ENCODE results near the gene ARFIP2. TPM values are rescaled to one million over a fixed set of nuclear protein-coding genes. Genes with fewer than 3 reads are reported as not detected.

ARFIP2 gene
- total RNA-seq, 1 experiment from 2014 or later, result 49.5 TPM

DNA sequence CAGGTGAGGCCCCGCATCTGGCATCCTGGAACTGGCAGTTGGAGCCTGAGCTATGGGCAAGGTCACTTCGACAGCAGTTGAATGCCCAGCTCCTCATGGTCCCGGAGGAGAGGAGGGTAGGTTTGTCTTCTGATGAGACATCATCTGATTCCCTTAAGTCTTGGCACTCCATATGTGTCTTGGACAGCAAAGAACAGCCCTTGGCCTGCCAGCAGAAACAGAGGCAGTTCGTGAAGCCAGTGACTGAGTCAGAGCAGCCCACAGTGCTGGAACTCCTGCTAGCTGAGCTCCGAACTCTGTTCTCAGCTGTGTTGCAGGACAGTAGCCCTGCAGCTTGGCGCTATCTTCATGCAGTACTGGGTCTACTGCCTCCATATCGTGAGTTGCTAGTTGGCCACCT, 17.0 kb upstream of the ARFIP2 start:
- POLR2A ChIA-PET (ENCODE audit: unreplicated experiment), result no interaction called here
- no peaks in the 10 kb centered on the region for H3K79me2 ChIP-seq (ENCODE audit: low read depth)
- no peaks in the 10 kb centered on the region for H4K20me1 ChIP-seq (ENCODE audit: insufficient read depth)
- H3K4me1 ChIP-seq (replicated peaks; ENCODE audit: insufficient read depth), result no peaks in the 10 kb centered on the region
- H3K27me3 ChIP-seq (ENCODE audit: insufficient read depth, low read depth), result no peaks in the 10 kb centered on the region
- no peak overlapping the region for H3K4me3 ChIP-seq
- no peak overlapping the region for H3K4me2 ChIP-seq
- H3F3A ChIP-seq (ENCODE audit: insufficient read depth, low read depth), result no peaks in the 10 kb centered on the region
- H3K36me3 ChIP-seq (ENCODE audit: low read depth), result no peaks in the 10 kb centered on the region
- CTCF ChIA-PET, result no interaction called here
- H3K9me3 ChIP-seq (ENCODE audit: insufficient read depth, low read depth), result no peaks in the 10 kb centered on the region
- DNase-seq, result no peak
- H3K9me2 ChIP-seq (ENCODE audit: insufficient read depth), result no peaks in the 10 kb centered on the region
- H2AFZ ChIP-seq, result no peak overlapping the region
- intact Hi-C loops (cut with micrococcal nuclease; ENCODE audit: unreplicated experiment), result no loop called here
- TF ChIP-seq EZH2 (IDR thresholded peaks at IDR 0.05; ENCODE audit: low read depth) (no peak), CTCF (conservative IDR thresholded peaks at IDR 0.05) (no peak)
- BruUV-seq (replicated peaks), result no TSS peak
- H3K27ac ChIP-seq, result no peak overlapping the region

- Histone ChIP-seq H2AFZ (no peak within 1 kb of the TSS), H3K4me1 (replicated peaks; ENCODE audit: insufficient read depth) (no peaks in the 10 kb centered on the region), H3K9me2 (ENCODE audit: insufficient read depth) (no peaks in the 10 kb centered on the region), H3K79me2 (ENCODE audit: low read depth) (no peaks in the 10 kb centered on the region), H3K27ac (no peak within 1 kb of the TSS), H4K20me1 (ENCODE audit: insufficient read depth) (no peaks in the 10 kb centered on the region), H3K4me2 (no peak within 1 kb of the TSS), H3K4me3 (no peak within 1 kb of the TSS), H3F3A (ENCODE audit: insufficient read depth, low read depth) (no peaks in the 10 kb centered on the region), H3K9me3 (ENCODE audit: insufficient read depth, low read depth) (no peaks in the 10 kb centered on the region), H3K36me3 (ENCODE audit: low read depth) (no peaks in the 10 kb centered on the region), H3K27me3 (ENCODE audit: insufficient read depth, low read depth) (no peaks in the 10 kb centered on the region)
- no TSS peak for BruUV-seq (replicated peaks)
- no peak for TF ChIP-seq CTCF (conservative IDR thresholded peaks at IDR 0.05)
- TF ChIP-seq EZH2 (IDR thresholded peaks at IDR 0.05; ENCODE audit: low read depth), result no peak
- DNase-seq, result no peak
- ChIA-PET CTCF (no interaction called here), POLR2A (ENCODE audit: unreplicated experiment) (no interaction called here)
- intact Hi-C loops (cut with micrococcal nuclease; ENCODE audit: unreplicated experiment), result no loop called here
Measured at GRCh38 chr11:6497069-6497839, 16.1 kb upstream of the ARFIP2 start, which contains the start of gene DNHD1. TSS of gene DNHD1 (plus strand) at chr11:6497280. CDS start at chr11:6498216, 936 bp downstream.

DNA sequence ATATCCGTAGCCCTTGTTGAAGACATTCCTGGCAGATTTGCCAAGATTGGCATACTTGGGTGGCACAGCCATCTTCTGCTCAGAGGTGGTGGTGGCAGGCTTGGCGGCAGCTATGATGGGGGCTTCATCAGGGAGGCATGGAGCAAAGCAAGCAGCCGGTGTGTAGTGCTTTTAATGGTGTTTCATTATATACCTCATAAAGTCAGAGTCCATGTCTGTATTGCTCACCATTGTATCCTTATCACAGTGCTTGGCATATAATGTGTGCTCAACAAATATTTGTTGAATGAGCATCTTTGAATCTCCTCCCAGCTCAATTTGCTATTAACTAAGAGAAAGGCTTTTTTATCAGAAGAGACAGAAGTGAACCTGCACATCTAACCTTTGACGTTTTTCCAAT, 8.2 kb upstream of the ARFIP2 start:
- H3K4me1 ChIP-seq (replicated peaks; ENCODE audit: insufficient read depth), result no peaks in the 10 kb centered on the region
- H3K4me2 ChIP-seq, result no peak overlapping the region
- H3K79me2 ChIP-seq (ENCODE audit: low read depth), result no peaks in the 10 kb centered on the region
- no peaks in the 10 kb centered on the region for H3F3A ChIP-seq (ENCODE audit: insufficient read depth, low read depth)
- no peak overlapping the region for H3K27ac ChIP-seq
- intact Hi-C loops (cut with micrococcal nuclease; ENCODE audit: unreplicated experiment), result no loop called here
- TF ChIP-seq CTCF (conservative IDR thresholded peaks at IDR 0.05) (no peak), EZH2 (IDR thresholded peaks at IDR 0.05; ENCODE audit: low read depth) (no peak)
- ChIA-PET CTCF (no interaction called here), POLR2A (ENCODE audit: unreplicated experiment) (no interaction called here)
- H4K20me1 ChIP-seq (ENCODE audit: insufficient read depth), result 0 out of 2 replicates have a peak, but pooled peaks cover 2% of the 10 kb centered on the region
- no peaks in the 10 kb centered on the region for H3K9me2 ChIP-seq (ENCODE audit: insufficient read depth)
- no peak overlapping the region for H3K4me3 ChIP-seq
- no TSS peak for BruUV-seq (replicated peaks)
- H3K27me3 ChIP-seq (ENCODE audit: insufficient read depth, low read depth), result no peaks in the 10 kb centered on the region
- H2AFZ ChIP-seq, result no peak overlapping the region
- H3K36me3 ChIP-seq (ENCODE audit: low read depth), result 0 out of 2 replicates have a peak, but pooled peaks cover 6% of the 10 kb centered on the region
- H3K9me3 ChIP-seq (ENCODE audit: insufficient read depth, low read depth), result no peaks in the 10 kb centered on the region
- no peak for DNase-seq

All from PC-9 (cell line).